Keratinocyte (primary cell): ENCODE measurements around the gene MTRF1. TPM values are rescaled to one million over a fixed set of nuclear protein-coding genes. Genes with fewer than 3 reads are reported as not detected.

Experiments
- DNase-seq: peaks from one replicate; pipeline ENCODE4 v3.0.0-alpha.2; 2011; ENCODE audit warnings: low read depth, missing footprints, low spot score
- FAIRE-seq: peaks from 2 replicates; lab custom pipeline; 2011; peaks lifted over from hg19 to GRCh38; lab: Jason Lieb, UNC
- H2AFZ ChIP-seq: 2 replicates; pipeline ENCODE4 v1.6.0; 2012; ENCODE audit warnings: low read length, control low read depth, inconsistent platforms; ENCODE audit not compliant: control insufficient read depth
- H3K27ac ChIP-seq: 2 replicates; pipeline ENCODE4 v1.5.1; 2011; ENCODE audit warnings: low read length; ENCODE audit not compliant: control insufficient read depth, insufficient read depth
- H3K27me3 ChIP-seq: 3 replicates; pipeline ENCODE4 v1.6.0; 2011; ENCODE audit warnings: low read length; ENCODE audit not compliant: control insufficient read depth, insufficient read depth; ENCODE audit errors: extremely low read depth
- H3K36me3 ChIP-seq, 2 experiments: 2 replicates in 1 of 2; 3 replicates in 1 of 2; pipeline ENCODE4 v1.5.1; 2011; ENCODE audit warnings: low read length in 2 of 2, mild to moderate bottlenecking in 1 of 2; ENCODE audit not compliant: control insufficient read depth in 2 of 2, insufficient read depth in 2 of 2; ENCODE audit errors: extremely low read depth in 1 of 2
- H3K4me1 ChIP-seq: 3 replicates; pipeline ENCODE4 v1.5.1; 2011; ENCODE audit warnings: low read length; ENCODE audit not compliant: control insufficient read depth, insufficient read depth; ENCODE audit errors: extremely low read depth
- H3K4me2 ChIP-seq: 3 replicates; pipeline ENCODE4 v1.6.0; 2011; ENCODE audit warnings: low read depth, low read length; ENCODE audit not compliant: control insufficient read depth, insufficient read depth; ENCODE audit errors: extremely low read depth
- H3K4me3 ChIP-seq, 3 experiments: fragments of 200-600 bp in 1 of 3; sonication (generic) in 1 of 3; 2 replicates in 2 of 3; 3 replicates in 1 of 3; pipeline ENCODE4 v1.5.1; 2011 to 2016; ENCODE audit warnings: low read length in 3 of 3, mild to moderate bottlenecking in 3 of 3, control low read depth in 2 of 3, inconsistent platforms in 1 of 3, low read depth in 1 of 3, mixed read lengths in 1 of 3, mixed run types in 1 of 3, moderate library complexity in 1 of 3; ENCODE audit not compliant: control insufficient read depth in 2 of 3, insufficient read depth in 2 of 3; ENCODE audit errors: extremely low read depth in 1 of 3
- H3K79me2 ChIP-seq: 2 replicates; pipeline ENCODE4 v1.6.0; 2012; ENCODE audit warnings: low read length; ENCODE audit not compliant: control insufficient read depth, insufficient read depth
- H3K9ac ChIP-seq: 3 replicates; pipeline ENCODE4 v1.6.0; 2011; ENCODE audit warnings: low read length; ENCODE audit not compliant: control insufficient read depth, insufficient read depth; ENCODE audit errors: extremely low read depth
- H3K9me1 ChIP-seq: 3 replicates; pipeline ENCODE4 v1.6.0; 2011; ENCODE audit warnings: low read length; ENCODE audit not compliant: control insufficient read depth, insufficient read depth; ENCODE audit errors: extremely low read depth
- H3K9me3 ChIP-seq: 2 replicates; pipeline ENCODE4 v1.5.1; 2012; ENCODE audit warnings: low read depth, low read length; ENCODE audit not compliant: control insufficient read depth
- H4K20me1 ChIP-seq: 3 replicates; pipeline ENCODE4 v1.6.0; 2011; ENCODE audit warnings: low read length; ENCODE audit not compliant: control insufficient read depth, insufficient read depth; ENCODE audit errors: extremely low read depth
- CTCF ChIP-seq, 3 experiments: IDR thresholded peaks in 1 of 3; conservative IDR thresholded peaks in 1 of 3; optimal IDR thresholded peaks in 1 of 3; 2 replicates in 2 of 3; 3 replicates in 1 of 3; pipeline versions ENCODE3 to v1.5.1; 2011; ENCODE audit warnings: low read length in 3 of 3, mild to moderate bottlenecking in 3 of 3, moderate library complexity in 2 of 3, control low read depth in 1 of 3, inconsistent platforms in 1 of 3; ENCODE audit not compliant: insufficient read depth in 2 of 3; ENCODE audit errors: extremely low read depth in 1 of 3
- EZH2 ChIP-seq: IDR thresholded peaks from one replicate; pipeline ENCODE4 v1.6.1; 2012; ENCODE audit warnings: inconsistent platforms, mild to moderate bottlenecking, low read length, moderate library complexity
- dilution Hi-C: fragments of 300-500 bp; cut with MboI; formaldehyde crosslinking; loops from one replicate; pipeline ENCODE4 v1.7.0; 2020; ENCODE audit warnings: low sequenced_read_pairs; ENCODE audit not compliant: extremely low pct_ligation_motif_present
- polyA plus RNA-seq, 5 experiments: library from polyadenylated mRNA; depleted of rRNA in 3 of 5; stranded (reverse) in 3 of 5; stranded (forward) in 1 of 5; unstranded in 1 of 5; fragments of >200 nt; gene quantifications; 1 replicate in 1 of 5; 2 replicates in 3 of 5; 3 replicates in 1 of 5; pipeline versions ENCODE4 v1.2.1 to v1.2.3, GENCODE V29; 2011 to 2012; ENCODE audit warnings: missing spikeins in 2 of 5, low read depth in 1 of 5, low replicate concordance in 1 of 5

The MTRF1 gene
- polyA plus RNA-seq, 1 donor (not counting 4 experiments of a cell fraction or from before 2014, with no cell fraction given), result 16.9 TPM

- TF ChIP-seq CTCF (optimal IDR thresholded peaks at IDR 0.05 in 1 of 3, IDR thresholded peaks at IDR 0.05 in 1 of 3, conservative IDR thresholded peaks at IDR 0.05 in 1 of 3; ENCODE audit: extremely low read depth in 1 of 3, insufficient read depth in 2 of 3, low read length in 3 of 3) (no peak), EZH2 (no peak)
- no peaks in the 10 kb centered on the region for H3K9me3 ChIP-seq
- no peak overlapping the region for H2AFZ ChIP-seq
- no peaks in the 10 kb centered on the region for H3K79me2 ChIP-seq
- H3K9ac ChIP-seq, result no peak overlapping the region
- no peaks in the 10 kb centered on the region for H3K36me3 ChIP-seq
- H3K4me2 ChIP-seq, result no peak overlapping the region
- no peaks in the 10 kb centered on the region for H3K9me1 ChIP-seq
- DNase-seq (no peak), FAIRE-seq (no peak)
- no peak overlapping the region for H3K27ac ChIP-seq
- H4K20me1 ChIP-seq, result no peaks in the 10 kb centered on the region
- no peak overlapping the region for H3K4me3 ChIP-seq
- dilution Hi-C loops, result no loop called here
- no peaks in the 10 kb centered on the region for H3K27me3 ChIP-seq
- H3K4me1 ChIP-seq, result no peaks in the 10 kb centered on the region
Measured at GRCh38 chr13:41296879-41297646, 33.7 kb upstream of the MTRF1 start.

GRCh38 chr13:41295973-41296372, 32.6 kb upstream of the MTRF1 start:
- H3K4me1 ChIP-seq, result no peaks in the 10 kb centered on the region
- H3K9ac ChIP-seq, result no peak overlapping the region
- H3K4me2 ChIP-seq, result no peak overlapping the region
- H2AFZ ChIP-seq, result no peak overlapping the region
- no peak overlapping the region for H3K27ac ChIP-seq
- no peak overlapping the region for H3K4me3 ChIP-seq
- TF ChIP-seq CTCF (optimal IDR thresholded peaks at IDR 0.05 in 1 of 3, IDR thresholded peaks at IDR 0.05 in 1 of 3, conservative IDR thresholded peaks at IDR 0.05 in 1 of 3; ENCODE audit: extremely low read depth in 1 of 3, insufficient read depth in 2 of 3, low read length in 3 of 3) (no peak), EZH2 (no peak)
- dilution Hi-C loops, result no loop called here
- H3K27me3 ChIP-seq, result no peaks in the 10 kb centered on the region
- no peaks in the 10 kb centered on the region for H3K79me2 ChIP-seq
- no peaks in the 10 kb centered on the region for H4K20me1 ChIP-seq
- no peaks in the 10 kb centered on the region for H3K9me1 ChIP-seq
- H3K9me3 ChIP-seq, result no peaks in the 10 kb centered on the region
- FAIRE-seq (no peak), DNase-seq (no peak)
- H3K36me3 ChIP-seq, result no peaks in the 10 kb centered on the region
